DMS53 treated with DMSO at 0.1 percent for 48 hours (cell line): ENCODE data around the gene CCDC61.

Experiments
- DNase-seq: peaks from one replicate; lab custom pipeline; 2025; ENCODE audit not compliant: unreplicated experiment; lab: John Stamatoyannopoulos, UW

CCDC61 gene

DNA sequence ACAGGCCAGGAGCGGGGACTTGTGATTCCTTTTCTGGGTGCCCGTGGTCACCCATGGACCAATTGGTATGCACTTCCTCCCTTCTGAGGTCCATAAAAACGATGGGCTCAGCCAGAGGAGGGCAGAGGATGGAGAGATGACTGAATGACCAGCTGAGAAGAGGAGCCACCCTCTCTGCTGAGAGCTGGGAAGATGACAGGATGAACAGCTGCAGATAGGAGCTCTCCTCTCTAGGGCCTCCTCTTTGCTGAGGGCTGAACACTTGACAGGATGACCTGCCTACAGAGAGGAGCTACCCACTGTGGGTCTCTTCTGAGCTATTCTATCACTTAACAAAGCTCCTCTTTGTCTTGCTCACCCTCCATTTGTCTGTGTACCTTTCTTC is 41.5 kb downstream of the CCDC61 start:
- DNase-seq, result no peak

DNA sequence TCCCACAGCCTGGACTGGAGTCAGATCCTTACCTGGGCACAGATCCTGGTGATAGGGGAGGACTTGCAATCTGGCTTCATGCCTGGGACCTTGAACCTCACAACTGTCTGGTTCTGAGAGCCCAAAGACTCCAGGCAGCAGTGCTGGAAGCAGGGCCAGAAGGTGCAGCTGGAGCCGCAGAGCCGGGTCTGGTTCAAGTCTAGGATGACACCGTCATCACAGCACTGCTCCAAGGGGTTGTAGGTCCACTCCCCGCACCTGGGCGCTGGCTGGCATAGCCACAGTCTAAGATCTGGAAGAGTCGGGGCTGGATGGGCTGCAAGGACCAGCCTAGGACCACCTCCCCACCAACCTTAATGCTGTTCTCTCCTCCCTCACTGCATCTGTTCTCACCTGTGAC is 44.9 kb downstream of the CCDC61 start:
- DNase-seq, result no peak

DNA sequence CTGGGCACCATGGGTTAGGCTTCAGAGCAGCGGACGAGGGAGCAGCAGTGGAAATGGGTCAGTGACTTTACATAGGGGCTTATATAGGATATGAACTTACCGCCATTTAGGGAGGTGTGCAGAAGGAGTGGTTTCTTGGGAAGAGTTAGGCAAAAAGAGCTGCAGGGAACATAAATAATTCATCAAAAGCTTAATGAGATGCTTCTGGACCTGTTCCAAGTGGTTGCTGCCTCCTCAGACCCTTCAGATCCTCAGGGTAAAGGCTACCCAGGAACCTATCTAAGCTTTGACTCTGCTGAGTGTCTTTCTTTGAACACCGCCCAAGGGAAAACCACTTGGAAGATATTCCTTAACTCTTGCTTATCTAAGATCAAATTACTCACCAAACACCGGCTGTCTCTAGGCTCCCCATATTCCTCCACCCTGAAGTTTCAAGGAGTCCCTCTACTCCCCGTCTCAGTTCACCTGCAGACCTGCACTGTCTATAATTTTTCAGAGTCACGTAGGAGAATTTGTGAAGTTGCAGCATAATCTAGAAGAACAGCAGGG is 45.8 kb downstream of the CCDC61 start, which contains the start of gene IGFL4:
Gene IGFL4, minus strand, starts transcription at position 51 of the 549 bp plus-strand sequence. Its CDS starts 40 bp downstream, at position 11.
- DNase-seq, result peak; percentile 23

DNA sequence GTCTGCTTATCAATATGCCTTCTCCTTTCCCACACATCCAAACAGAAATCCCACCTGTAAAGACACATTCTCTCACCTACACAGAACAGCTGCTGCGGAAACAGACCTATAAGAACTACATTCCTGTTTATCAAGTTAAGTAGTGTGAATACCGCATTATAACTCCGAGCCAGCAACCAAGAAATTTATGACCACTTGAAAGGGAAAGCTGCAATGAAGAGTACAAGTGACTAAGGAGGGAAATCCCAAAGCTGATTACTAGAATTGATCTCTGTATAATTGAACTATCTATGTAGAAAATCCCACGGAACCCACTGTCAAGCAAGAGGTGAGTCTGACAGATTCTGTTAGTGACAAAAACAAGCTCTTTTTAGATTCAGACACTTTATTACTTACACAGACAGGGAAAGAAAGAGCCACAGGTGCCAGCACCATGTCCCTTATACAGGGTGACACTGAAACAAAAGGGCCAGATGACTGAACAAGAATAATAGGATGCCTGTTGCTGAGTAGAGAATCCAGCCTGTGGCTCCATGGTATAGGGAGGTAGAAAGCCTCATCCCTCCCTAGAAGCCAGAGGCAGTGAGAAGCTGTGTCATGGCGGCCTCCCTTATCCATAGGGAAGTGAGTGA is 47.1 kb downstream of the CCDC61 start:
- DNase-seq, result no peak

DNA sequence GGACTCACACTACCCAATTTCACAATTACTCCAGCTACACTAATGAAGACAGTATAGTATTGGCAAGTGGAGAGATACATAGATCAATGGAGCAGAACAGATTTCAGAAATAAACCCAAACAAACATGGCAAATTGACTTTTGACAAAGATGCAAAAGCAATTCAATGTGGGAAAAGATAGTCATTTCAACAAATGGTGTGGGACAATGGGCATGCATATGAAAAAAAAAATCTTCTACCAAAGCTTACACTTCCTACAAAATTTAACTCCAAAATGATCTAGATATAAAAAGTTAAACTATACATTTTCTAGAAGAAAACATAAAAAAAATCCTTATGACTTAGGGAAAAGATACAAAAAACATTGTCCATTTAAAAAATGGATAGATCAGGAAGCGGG is 48.3 kb downstream of the CCDC61 start:
- DNase-seq, result no peak

DNA sequence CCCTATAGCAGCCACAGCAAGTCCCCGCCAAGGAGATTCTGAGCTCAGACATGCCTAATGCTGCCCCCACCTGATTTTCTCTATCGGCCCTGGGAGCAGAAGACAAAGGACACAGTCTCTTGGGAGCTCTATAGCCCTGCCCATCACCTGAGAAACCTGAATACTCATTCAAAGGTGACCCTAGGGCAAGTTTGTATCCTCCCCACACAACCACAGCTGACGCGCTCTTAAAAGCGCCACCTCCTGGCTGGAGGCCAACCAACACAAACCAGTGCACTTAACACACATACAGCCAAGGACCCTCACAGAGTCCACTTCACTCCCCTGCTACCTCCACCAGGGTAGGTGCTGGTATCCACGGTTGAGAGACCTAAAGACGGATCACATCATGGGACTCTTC is 54.3 kb downstream of the CCDC61 start:
- DNase-seq, result no peak

DNA sequence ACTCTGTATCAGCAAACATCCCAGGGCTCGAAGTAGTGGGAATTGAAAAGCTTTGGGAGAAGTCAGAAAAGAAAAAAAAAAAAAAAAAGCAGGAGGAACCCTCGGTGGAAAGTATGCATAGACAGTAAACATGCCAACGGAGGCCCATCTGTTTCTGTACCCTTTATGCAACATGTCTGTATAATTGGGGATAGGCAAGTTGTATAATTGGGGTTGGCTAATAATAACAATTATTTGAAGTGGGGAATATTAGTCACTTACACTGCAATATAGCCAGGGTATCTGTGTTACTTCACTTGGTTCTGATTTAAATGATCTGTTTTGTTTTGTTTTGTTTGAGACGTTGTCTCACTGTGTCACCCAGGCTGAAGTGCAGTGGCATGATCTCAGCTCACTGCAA is 57.6 kb downstream of the CCDC61 start:
- DNase-seq, result no peak

DNA sequence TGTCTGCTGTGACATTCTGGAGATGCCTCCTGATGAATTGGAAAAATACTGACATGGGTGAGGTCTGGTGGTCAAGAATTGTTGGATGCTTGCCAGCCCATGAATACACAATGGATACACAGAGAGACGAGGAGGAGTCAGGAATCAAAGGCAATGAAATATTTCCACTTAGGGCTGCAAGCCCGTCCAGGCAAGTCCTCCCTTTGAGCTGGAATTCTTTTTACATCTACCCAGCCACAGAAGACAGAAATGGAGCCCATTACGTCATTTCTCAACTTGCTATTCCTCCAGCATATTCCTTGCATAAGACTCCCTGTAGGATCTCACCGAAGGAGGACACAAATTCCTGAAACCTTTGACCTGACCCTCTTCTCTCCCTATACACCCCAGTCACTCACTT is 61.3 kb downstream of the CCDC61 start:
- DNase-seq, result no peak

DNA sequence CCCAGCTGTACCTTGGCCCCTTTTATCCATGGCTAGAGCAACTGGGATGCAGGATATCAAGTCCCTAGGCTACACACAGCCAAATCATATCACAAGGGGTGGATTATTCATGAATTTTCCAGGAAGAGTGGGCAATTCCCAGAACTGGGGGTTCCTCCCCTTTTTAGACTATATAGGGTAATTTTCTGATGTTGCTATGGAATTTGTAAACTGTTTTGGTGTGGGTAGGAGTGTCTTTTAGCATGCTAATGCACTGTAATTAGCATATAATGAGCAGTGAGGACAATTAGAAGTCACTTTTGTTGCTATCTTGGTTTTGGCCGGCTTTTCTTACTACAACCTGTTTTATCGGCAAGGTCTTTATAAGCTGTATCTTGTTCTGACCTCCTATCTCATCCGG is 63.5 kb downstream of the CCDC61 start:
- DNase-seq, result no peak

DNA sequence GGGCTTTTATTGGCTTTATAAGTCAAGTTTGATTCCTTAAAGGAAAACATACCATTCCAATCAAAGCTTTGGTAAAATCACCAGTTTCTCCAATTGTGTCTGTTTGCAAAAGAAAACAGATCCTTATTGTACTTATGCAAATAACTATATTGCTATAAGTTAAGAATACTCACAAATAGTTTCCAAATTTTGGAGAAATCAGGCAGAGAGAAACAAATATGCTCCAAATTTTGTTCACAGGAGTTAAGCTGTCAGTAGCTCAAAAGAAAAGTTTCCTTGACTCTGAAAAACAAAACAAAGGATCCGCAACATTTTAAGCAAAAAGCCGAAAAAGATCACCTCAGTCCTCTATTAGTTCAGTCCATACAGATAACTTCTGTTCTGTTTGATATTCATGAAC is 64.7 kb downstream of the CCDC61 start:
- DNase-seq, result no peak

DNA sequence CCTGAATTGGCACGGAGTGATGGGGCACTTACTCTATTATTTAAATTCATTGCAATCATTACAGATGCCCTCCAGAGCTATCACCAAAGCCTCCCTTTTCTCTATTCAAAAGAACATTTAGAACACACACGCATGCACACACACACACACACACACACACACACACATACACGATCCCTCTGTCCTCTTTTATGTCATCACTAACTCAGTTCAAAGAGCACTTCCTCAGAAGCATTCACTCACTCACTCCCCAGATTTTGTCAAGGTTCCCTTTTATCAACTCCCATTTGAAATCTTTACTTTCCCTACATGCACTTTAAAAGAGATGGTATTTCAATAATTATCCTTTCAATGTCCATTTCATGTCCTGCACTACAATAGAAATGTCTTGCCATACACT is 67.9 kb downstream of the CCDC61 start:
- DNase-seq, result no peak

DNA sequence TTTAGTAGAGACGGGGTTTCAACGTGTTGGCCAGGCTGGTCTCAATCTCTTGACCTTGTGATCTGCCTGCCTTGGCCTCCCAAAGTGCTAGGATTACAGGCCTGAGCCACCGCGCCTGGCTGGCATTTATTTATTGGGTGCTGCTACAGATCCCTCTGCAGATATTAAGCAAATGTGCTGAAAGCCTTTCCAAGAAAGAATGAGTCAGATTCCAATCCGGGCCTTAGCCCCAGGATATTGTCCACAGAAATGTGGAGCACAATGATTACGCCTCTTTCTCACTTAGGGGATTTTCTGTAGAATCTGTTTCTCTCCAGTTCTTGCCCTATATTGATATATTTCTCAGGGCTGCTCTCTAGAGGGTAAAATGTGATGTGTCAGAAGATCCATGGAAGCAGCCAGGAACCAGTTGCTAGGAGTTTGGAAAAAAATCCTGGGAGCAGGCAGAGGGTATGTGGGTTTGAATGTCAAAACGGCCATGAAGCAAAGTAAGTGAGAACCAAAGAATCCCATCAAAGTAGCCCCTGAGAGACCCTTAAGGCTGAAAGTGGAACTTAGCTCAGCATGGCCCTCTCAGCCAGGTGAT is 70.3 kb downstream of the CCDC61 start:
- DNase-seq, result no peak

DNA sequence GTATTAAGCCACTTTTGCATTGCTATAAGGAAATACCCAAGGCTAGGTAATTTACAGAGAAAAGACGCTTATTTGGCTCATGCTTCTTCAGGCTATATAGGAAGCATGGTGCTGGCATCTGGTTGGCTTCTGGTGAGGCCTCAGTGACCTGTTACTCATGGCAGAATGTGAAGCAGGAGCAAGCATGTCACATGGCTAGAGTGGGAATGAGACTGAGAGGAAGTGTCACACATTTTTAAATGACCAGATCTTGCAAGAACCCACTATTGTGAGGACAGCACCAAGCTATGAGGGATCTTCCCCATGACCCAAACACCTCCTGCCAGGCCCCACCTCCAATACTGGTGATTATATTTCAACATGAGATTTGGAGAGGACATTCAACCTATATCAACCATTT is 71.2 kb downstream of the CCDC61 start:
- no peak for DNase-seq

DNA sequence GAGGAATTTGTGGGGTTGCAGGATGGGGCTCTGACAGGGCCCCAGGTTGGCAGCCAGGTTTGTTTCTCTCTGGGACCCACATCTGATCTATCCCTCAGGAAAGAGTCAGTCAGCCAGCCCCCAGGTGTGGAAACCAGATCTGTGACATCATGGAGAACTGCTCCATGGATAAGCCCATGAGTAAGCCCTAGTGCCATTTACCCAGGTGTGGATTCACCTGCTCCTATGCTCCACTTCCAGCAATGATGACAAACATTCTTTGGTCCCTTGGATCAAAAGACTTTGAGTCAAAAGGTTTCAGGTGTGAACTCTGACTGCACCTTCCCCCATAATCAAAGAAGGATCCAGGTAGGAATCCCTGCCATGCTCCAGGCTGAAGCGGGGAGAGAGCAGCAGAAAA is 72.4 kb downstream of the CCDC61 start:
- no peak for DNase-seq
